DMS79 (cell line): Measurements from ENCODE around the gene RNF32.
A peak's percentile ranks its signal among the peaks of the same experiment; 100 is the strongest.

Source experiments
- DNase-seq: peaks from one replicate; lab custom pipeline; 2025; lab: John Stamatoyannopoulos, UW

The RNF32 gene

DNA sequence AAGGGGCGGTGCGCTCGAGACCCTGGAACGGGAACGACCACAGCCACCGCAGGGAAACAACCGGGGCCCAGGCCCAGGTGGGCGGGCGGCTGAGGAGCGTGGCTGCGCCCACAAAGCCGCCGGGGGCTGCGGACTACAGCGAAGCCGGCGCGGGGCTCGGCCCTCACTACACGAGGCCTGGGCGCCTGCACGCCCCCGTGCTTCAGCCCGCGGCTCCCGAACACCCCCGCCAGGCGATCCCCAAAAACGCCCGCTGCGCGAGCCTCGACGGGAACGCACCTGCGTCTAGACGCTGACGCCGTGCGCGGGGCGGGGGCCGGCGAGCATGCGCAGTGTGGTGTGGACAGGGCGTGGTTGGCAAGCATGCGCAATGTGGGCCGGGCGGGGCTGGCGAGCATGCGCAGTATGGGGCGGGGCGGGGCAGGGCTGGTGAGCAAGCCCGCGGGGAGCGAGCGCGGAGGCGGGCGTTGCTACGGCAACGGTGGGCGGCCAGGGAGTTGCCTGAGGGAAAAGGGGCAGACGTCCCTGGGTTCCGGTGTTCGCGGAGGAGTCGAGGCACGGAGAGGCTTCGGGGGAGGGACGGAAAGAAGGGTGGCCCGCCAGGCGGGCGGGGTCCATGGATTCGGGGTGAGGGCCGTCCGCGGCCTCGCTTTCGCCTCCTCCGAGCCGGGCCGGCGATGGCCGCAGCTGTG, at the start of gene RNF32:
RNF32 (plus strand) TSS at position 518 of the 692 bp plus-strand sequence. CDS start 3,104 bp downstream, outside the sequence.
- DNase-seq, result peak; percentile 69

- DNase-seq, result no peak
Observed at GRCh38 chr7:156592155-156592884, 48.3 kb upstream of the RNF32 start.

- DNase-seq, result no peak
Observed at GRCh38 chr7:156594283-156595080, 46.1 kb upstream of the RNF32 start.

DNA sequence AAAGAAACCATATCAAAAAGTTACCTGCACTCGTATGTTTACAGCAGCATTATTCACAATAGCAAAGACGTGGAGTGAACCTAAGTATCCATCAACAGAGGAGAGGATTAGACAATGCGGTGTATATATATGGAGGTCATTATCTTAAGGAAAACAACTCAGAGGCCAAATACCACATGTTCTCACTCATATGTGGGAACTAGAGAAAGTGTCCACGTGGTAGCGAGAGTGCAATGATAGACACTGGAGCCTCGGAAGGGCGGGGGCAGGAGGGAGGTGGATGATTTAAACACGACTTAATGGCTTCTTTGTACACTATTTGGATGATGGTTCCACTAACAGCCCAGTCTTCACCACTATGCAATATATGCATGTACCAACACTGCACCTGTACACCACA, 40.1 kb upstream of the RNF32 start:
- DNase-seq, result no peak

GRCh38 chr7:156602283-156602682, 38.3 kb upstream of the RNF32 start:
- DNase-seq, result no peak

GRCh38 chr7:156603011-156603410, 37.6 kb upstream of the RNF32 start:
- DNase-seq, result no peak

GRCh38 chr7:156603629-156604028, 36.9 kb upstream of the RNF32 start:
- no peak for DNase-seq

DNA sequence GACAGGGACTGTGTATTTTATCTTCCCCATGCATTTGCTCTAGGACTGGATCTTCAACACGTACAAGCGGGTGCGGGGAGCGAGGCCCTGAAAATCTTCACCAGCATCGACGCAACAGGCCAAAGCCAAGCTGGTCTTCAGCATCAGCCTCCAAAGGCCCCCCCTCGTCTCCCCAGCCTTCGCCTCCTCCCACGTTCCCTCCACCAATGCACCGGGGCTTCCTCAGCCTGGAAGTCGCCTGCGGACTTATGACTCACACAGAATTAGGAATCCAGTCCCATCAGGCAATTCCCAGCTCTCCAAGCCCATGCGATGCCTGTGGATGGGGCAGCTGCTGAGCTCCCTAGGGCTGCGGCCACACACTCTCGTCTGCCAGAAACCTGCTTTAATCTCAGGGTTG, 36.3 kb upstream of the RNF32 start:
- no peak for DNase-seq

DNA sequence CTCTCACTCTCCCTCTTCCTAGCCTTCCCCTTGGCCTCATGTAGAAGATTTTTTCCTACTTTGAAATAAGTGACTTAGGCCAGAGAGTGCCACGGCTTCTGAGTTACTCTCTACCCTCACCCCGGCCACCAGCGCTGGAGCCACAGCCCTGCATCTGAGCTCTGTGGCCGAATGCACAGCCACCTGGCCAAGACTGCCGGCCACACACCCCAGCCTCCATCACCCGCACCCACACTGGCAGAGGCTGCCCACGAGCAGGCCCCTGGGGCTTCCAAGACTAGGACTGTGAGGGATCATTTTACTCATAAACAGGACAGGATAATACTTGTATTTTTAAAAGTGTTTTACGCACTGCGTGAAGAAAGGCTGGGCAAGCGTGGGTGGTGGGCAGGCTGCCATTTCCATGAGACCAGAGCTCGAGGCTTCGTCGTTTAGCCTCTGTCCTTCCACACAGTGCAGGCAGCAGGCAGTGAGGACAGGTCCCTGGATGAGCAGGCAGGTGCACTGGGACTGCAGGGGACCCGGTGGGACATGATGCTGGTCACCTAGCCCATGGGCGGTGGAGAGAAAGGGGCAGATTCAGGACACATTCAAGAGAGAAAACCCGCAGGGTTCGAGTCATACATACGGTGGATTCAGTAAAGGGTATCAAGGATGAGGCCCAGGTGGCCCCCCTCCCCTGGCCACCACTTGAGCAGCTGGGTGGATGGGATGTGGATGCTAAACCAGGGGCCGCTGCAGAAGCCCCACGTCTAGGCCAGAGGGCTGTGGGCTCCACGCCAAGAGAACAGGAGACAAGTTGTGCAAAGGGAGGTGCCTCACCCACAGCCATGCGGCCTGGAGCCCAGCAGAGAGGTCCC, 35.5 kb upstream of the RNF32 start:
- DNase-seq, result no peak

DNA sequence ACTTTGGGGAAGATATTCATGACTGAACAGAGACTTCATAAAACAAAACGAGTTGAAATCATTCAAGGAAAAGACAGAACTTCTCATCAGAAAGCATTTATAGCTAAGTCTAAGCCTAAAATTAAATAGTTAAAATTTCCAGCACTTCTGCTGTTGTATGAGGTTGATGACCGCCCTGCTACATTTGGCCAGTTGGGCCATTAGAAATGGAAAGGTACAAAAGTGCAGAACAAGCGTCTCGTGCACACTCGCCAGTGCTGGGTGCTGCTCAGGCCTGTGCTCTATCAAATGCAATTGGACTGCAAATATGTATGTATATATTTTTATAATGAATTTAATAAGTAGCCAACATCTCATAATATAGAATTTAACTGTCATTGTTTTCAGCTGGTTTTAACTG, 34.4 kb upstream of the RNF32 start:
- no peak for DNase-seq

GRCh38 chr7:156606691-156607331, 33.8 kb upstream of the RNF32 start:
- DNase-seq, result no peak

DNA sequence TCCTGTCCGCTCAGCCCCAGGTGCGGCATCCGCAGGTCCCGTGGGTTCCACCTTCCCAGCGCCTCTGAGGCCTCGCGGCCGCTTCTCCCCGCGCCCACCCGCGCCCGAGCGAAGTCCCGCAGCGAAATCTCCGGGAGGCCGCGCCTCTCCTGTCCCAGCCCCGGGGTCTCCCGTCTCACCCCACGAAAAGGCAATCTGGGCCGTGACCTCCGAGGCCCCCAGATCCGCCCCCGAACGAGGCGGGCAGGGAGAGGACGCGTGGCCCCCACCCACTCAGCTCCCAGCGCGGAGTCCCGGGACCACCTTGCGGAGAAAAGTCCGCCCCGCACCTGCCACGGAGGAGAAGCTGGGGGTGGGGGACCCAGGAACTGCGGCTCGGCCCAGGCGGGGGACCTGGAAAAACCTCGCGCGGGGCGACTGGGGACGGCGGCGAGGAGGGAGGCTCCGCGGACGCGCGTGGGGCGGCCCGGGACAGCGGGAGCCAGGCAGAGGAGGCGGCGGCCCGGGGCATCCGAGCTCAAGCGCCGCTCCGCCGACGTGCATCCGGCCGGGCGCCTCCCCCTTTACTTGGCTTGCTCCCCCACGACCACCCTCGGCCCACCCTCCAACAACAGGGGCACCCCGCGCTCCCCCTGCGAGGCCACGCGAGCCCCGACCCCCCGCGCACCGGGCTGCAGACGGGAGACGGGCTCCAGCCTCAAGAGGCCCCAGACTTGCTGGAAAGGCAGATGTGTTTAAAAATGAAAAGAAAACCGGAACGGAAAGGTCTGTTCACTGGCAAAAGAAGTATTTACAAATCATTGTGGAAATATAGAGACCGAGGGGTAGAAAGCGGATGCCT, 33.0 kb upstream of the RNF32 start:
- no peak for DNase-seq

DNA sequence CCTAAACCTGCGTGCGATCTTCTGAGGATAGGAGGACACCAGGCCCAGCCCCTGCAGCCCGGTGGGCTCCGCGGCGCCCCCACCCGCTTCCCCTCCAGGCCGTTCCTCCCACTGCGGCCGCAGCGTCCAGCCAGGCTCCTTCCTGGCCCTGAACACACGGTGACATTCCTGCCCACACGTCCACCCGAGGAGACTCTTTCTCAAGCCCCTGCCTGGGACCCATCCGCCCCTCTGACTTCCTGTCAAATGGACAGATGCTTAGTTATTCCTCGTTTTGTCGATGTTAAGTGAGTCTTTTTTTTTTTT, 32.4 kb upstream of the RNF32 start:
- no peak for DNase-seq

DNA sequence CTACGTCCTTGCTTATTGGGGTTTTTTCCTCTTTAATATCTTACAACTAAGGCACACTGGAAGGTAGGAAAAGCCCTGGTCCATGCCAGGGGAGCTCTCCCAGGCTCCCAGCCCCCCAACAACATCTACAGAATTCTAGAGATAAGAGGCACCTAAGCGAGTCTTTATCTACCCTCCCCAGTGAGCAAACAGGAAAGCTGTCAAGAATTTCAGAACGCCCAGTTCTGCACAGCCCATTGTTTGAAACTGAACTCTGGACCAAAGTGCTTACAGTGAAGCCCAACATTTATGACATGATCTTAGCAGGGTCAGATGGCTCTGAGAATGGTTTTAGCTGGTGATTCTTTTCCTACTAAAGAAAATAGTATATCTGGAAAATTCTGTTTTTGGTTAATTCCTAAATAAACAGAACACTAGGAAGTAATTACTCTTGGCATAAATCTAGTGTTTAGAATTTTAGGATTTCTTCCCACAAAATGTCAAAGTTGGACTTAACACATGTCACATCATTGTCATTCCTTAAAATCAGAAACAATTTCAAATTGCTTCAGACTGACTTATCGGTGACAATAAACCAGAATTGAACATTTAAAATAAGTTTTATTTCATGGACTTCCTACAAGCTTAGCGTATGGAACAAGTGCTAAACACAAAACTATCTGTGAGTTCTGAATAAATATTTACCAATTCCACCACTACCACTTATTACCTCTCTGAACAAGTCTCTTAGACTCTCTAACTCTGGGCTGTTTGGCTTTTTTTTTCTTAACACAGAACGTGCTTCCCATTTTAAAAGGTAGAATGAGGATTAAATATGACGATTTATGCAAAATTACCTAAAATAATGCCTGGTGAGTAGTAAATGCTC, 31.3 kb upstream of the RNF32 start:
- DNase-seq, result no peak

- no peak for DNase-seq
Observed at GRCh38 chr7:156610130-156610529, 30.4 kb upstream of the RNF32 start.

DNA sequence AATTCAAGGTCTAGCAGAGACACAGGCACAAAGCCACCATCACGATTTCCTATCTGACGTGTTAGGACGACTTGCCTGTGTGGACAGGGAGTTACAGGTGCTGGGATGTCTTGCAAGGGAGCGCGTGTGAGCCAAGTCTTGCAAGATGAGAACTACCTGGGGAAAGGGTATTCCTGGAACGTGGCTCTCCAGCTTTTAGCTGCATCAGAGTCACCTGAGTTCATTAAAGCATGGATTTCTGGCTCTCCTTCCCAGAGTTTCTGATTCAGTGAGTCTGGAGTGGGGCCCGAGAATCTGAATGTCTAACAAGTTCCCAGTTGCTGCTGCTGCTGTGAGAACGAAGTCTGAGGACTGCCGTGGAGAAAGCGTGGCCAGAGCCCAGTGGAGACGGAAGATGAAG, 30.0 kb upstream of the RNF32 start:
- peak; percentile 33 for DNase-seq

DNA sequence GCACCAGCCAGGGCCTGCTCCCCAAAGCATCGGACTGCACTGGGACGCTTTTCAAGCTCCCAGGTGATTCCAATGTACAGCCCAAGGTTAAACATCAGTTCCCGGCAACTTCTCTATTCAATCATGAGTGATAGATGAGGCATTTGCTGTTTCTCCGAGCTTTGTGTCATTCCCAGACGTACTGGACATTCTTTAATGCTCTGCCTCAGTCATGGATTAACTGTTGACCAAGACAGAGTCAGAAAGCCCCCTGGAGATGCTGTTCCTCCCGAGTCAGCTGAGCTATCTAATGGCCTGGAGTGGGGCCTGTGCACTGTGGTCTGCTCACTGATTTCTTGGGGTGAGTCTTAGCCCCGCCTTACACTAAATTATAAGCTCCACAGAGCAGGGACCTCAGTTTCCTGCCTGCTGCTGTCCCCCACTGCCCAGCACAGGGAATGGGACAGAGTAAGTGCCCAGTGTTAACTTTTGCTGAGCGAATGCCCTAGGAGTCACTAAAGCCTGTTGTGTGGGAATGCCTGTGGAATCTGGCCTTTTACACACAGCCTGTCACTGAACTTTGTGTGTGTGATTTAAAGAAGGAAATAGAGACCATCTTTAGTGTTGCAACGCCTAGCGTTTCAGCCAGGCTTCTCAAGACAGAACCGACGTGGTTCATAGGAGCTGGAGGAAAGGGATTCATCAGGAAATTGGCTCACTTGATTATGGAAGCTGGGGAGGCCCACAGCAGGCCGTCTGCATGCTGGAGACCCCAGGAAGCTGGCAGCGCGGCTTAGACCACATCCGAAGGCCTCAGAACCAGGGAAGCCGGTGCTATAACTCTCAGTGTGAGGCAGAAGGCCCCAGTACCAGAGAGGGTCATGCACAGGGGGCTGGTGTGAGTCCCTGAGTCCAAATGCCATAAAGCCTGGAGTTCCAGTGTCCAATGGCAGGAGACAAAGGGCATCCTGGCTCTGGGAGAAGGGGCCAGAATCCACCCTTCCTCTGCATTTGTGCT, 29.3 kb upstream of the RNF32 start:
- no peak for DNase-seq

- no peak for DNase-seq
Observed at GRCh38 chr7:156612930-156613329, 27.6 kb upstream of the RNF32 start.
